ENCODE data around the gene SLC12A7. TPM values are rescaled to one million over a fixed set of nuclear protein-coding genes. Genes with fewer than 3 reads are reported as not detected.

SLC12A7 gene
- total and polyA plus RNA-seq, 2 of the 13 experiments (the other 11 are each of a cell fraction or from before 2014, with no cell fraction given), result 14.0 to 18.5 TPM

DNA sequence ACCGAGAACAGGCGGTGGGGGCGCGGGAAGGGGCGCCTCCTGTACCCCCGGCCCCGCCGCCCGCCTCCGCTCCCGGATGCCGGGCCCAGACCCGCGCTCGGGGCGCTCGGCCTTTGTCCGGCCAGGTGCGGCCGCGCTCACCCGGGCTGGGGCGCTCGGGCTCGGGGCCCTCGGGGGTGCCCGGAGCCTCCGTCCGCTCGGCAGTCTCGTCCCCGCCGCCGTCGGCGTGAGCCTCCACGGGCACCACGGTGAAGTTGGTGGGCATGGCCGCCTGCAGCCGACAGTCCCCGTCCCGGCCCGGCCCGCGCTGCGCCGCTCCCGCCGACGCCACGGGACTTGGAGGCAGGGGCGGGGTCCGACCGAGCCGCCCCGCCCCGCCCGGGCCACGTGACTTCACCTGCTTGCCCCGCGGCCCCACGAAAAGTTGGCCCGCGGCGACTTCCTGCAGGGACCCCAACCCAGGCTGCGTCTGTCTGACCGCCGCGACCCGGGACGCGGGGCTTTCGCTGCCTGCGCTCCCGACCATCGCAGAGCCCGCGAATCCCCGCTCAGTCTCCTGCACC is at the start of gene SLC12A7 (continued):
- TF ChIP-seq SRSF1 (optimal IDR thresholded peaks at IDR 0.05; ENCODE audit: low read depth, low read length) (no peak), PAX8 (CRISPR knock-in tag; IDR thresholded peaks at IDR 0.05; ENCODE audit: borderline replicate concordance) (no peak), ZNF446 (CRISPR knock-in tag; IDR thresholded peaks at IDR 0.05) (no peak), PHF20 (CRISPR knock-in tag; IDR thresholded peaks at IDR 0.05) (no peak), SIX1 (CRISPR knock-in tag; IDR thresholded peaks at IDR 0.05; ENCODE audit: borderline replicate concordance) (no peak), DPF2 (CRISPR knock-in tag; IDR thresholded peaks at IDR 0.05; ENCODE audit: borderline replicate concordance, low read depth) (no peak), ZNF318 (CRISPR knock-in tag; IDR thresholded peaks at IDR 0.05) (no peak), ZNF556 (CRISPR knock-in tag; IDR thresholded peaks at IDR 0.05; ENCODE audit: borderline replicate concordance) (no peak), ARNT (IDR thresholded peaks at IDR 0.05) (no peak), SAP130 (CRISPR knock-in tag; IDR thresholded peaks at IDR 0.05; ENCODE audit: low read depth) (peak; percentile 49), SPEN (CRISPR knock-in tag; IDR thresholded peaks at IDR 0.05; ENCODE audit: low read depth) (no peak; the same call in 1 of the 2 replicates), PRDM10 (CRISPR knock-in tag; IDR thresholded peaks at IDR 0.05; ENCODE audit: low read depth) (no peak), REL (CRISPR knock-in tag; conservative IDR thresholded peaks at IDR 0.05) (no peak), ZNF414 (CRISPR knock-in tag; IDR thresholded peaks at IDR 0.05) (no peak), TEAD2 (CRISPR knock-in tag; IDR thresholded peaks at IDR 0.05) (no peak)
- TF ChIP-seq, protein P1, sequence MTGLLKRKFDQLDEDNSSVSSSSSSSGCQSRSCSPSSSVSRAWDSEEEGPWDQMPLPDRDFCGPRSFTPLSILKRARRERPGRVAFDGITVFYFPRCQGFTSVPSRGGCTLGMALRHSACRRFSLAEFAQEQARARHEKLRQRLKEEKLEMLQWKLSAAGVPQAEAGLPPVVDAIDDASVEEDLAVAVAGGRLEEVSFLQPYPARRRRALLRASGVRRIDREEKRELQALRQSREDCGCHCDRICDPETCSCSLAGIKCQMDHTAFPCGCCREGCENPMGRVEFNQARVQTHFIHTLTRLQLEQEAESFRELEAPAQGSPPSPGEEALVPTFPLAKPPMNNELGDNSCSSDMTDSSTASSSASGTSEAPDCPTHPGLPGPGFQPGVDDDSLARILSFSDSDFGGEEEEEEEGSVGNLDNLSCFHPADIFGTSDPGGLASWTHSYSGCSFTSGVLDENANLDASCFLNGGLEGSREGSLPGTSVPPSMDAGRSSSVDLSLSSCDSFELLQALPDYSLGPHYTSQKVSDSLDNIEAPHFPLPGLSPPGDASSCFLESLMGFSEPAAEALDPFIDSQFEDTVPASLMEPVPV (CRISPR knock-in tag; IDR thresholded peaks at IDR 0.05), result no peak
